ENCODE measurements around the gene DMRTA2.
"Not testable (repeated sequence)": the region's sequence is repeated elsewhere in the genome, so short reads cannot be mapped to it uniquely, and the experiment has no call there.

The DMRTA2 gene

GRCh38 chr1:50423670-50424000, 392 bp upstream of the DMRTA2 start:
- peak in 1 of 2 donors; percentile 54 for DNase-seq

- DNase-seq, result no peak
These were observed 633 bp downstream of the DMRTA2 start for GRCh38 chr1:50422675-50422945.

- DNase-seq, result no peak
These were observed 1.2 kb downstream of the DMRTA2 start for GRCh38 chr1:50421768-50422674.

GRCh38 chr1:50421366-50421748, 1.9 kb downstream of the DMRTA2 start:
- DNase-seq, result no peak

- DNase-seq, result peak in 1 of 2 donors; percentile 15
These were observed 2.4 kb downstream of the DMRTA2 start for GRCh38 chr1:50420689-50421365.

- no peak for DNase-seq
These were observed 3.2 kb downstream of the DMRTA2 start for GRCh38 chr1:50419907-50420677.

GRCh38 chr1:50419192-50419906, 3.9 kb downstream of the DMRTA2 start:
- peak in 1 of 2 donors; percentile 15 for DNase-seq

- no peak for DNase-seq
These were observed 4.6 kb downstream of the DMRTA2 start for GRCh38 chr1:50418600-50419109.

GRCh38 chr1:50417946-50418599, 5.2 kb downstream of the DMRTA2 start:
- DNase-seq, result no peak

GRCh38 chr1:50417507-50417906, 5.7 kb downstream of the DMRTA2 start:
- no peak for DNase-seq

GRCh38 chr1:50416553-50417453, 6.4 kb downstream of the DMRTA2 start:
- no peak for DNase-seq

- DNase-seq, result no peak
These were observed 7.1 kb downstream of the DMRTA2 start for GRCh38 chr1:50416150-50416527.

GRCh38 chr1:50415235-50416149, 7.8 kb downstream of the DMRTA2 start:
- no peak for DNase-seq

GRCh38 chr1:50414853-50415234, 8.4 kb downstream of the DMRTA2 start:
- no peak for DNase-seq

- DNase-seq, result no peak
These were observed 10.3 kb downstream of the DMRTA2 start for GRCh38 chr1:50412813-50413476.

- DNase-seq, result no peak
These were observed 17.4 kb downstream of the DMRTA2 start for GRCh38 chr1:50405814-50406213.

GRCh38 chr1:50393522-50394120, 29.6 kb downstream of the DMRTA2 start:
- no peak for DNase-seq

- not testable (repeated sequence) for DNase-seq
These were observed 41.7 kb downstream of the DMRTA2 start for GRCh38 chr1:50381551-50381950.

- DNase-seq, result no peak
These were observed 44.5 kb downstream of the DMRTA2 start for GRCh38 chr1:50378770-50379169.
